Gastrocnemius medialis (tissue), 4 donors: Measurements from ENCODE around the gene ACOT7.

Experiments
- CTCF ChIP-seq, 5 experiments: fragments of 450-650 bp in 3 of 5; fragments of 200-600 bp in 2 of 5; sonication (generic) in 2 of 5; IDR thresholded peaks in 4 of 5; conservative IDR thresholded peaks in 1 of 5; 1 replicate in 4 of 5; 2 replicates in 1 of 5; pipeline ENCODE4 v1.5.1; 2016 to 2019; ENCODE audit warnings: antibody characterized with exemption in 5 of 5, mild to moderate bottlenecking in 3 of 5, moderate library complexity in 3 of 5
- POLR2A ChIP-seq, 2 donors: fragments of 450-650 bp; IDR thresholded peaks; one replicate each; pipeline ENCODE4 v1.6.1; 2017; ENCODE audit warnings: antibody characterized with exemption in 2 of 2, mild to moderate bottlenecking in 2 of 2, moderate library complexity in 2 of 2

DNA sequence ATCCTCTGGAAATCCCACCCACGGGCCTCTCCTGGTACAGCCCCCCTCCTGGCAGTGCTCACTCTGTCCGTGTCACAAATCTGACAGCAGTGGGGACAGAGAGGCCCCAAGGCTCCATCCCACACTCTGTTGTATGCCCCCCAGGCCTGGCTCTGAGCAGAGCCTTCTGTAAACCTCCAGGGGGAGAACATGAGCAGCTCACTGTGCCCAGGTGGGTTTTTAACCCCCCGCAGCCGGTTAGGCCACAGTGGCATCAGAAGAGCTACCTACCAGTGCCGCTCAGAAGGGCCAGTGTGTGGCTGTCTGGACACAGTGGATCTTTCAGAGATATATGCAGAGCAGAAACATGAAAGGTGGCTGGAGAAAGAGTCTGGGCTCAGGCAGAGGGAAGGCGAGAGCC lies 120.7 kb downstream of the ACOT7 start:
- TF ChIP-seq CTCF (IDR thresholded peaks at IDR 0.05 in 4 of 5, conservative IDR thresholded peaks at IDR 0.05 in 1 of 5) (no peak), POLR2A (IDR thresholded peaks at IDR 0.05) (no peak)
